Posterior vena cava (tissue), 2 donors: Measurements from ENCODE around the gene PSKH1. TPM values are rescaled to one million over a fixed set of nuclear protein-coding genes. Genes with fewer than 3 reads are reported as not detected.
"Not testable (repeated sequence)": the region's sequence is repeated elsewhere in the genome, so short reads cannot be mapped to it uniquely, and the experiment has no call there.

ENCODE experiments used
- DNase-seq: peaks from one replicate; pipeline ENCODE4 v3.0.0-alpha.2; 2020; ENCODE audit warnings: low spot score
- intact Hi-C, 2 donors: fragments of 100-400 bp; cut with DNase I; formaldehyde crosslinking; loops; one replicate each; pipeline versions ENCODE4 v1.14.1 to v1.14.2; 2022 to 2023
- total RNA-seq, 2 donors: library from RNA; stranded (reverse); fragmentation: NEBNext Ultra II Directional; extraction: Animal tissue kit (Norgen Biotek cat#: 25700); gene quantifications; one replicate each; pipeline ENCODE4 v1.2.1, GENCODE V29; 2021
- donor health status: DM: yes; HTN: yes; CAD: no.
- donor health status: DM: yes; HTN: yes; CAD: no.

Gene PSKH1
- total RNA-seq, 2 donors from 2014 or later: 25.7 to 27.0 TPM

- intact Hi-C loops, DNase-seq: not testable (repeated sequence)
Measured at GRCh38 chr16:67864044-67864443, 29.0 kb upstream of the PSKH1 start.

- intact Hi-C loops: no loop called here
- no peak for DNase-seq
Measured at GRCh38 chr16:67864594-67864993, 28.5 kb upstream of the PSKH1 start.

- no peak for DNase-seq
- intact Hi-C loops: no loop called here
Measured at GRCh38 chr16:67865318-67865717, 27.7 kb upstream of the PSKH1 start.

GRCh38 chr16:67868290-67868689, 24.8 kb upstream of the PSKH1 start:
- DNase-seq: no peak
- intact Hi-C loops: no loop called here

- DNase-seq: no peak
- intact Hi-C loops: loop anchor here in 1 of 2 donors (10.0 kb wide), 1 partner anchor 55 kb away; no protein-coding TSS in a partner anchor
Measured at GRCh38 chr16:67869653-67870052, 23.4 kb upstream of the PSKH1 start.

- intact Hi-C loops: loop anchor here in 1 of 2 donors (10.0 kb wide), 1 partner anchor 56 kb away; no protein-coding TSS in a partner anchor
- no peak for DNase-seq
Measured at GRCh38 chr16:67871256-67871655, 21.8 kb upstream of the PSKH1 start.

GRCh38 chr16:67872131-67872630, 20.9 kb upstream of the PSKH1 start:
- intact Hi-C loops: loop anchor here in 1 of 2 donors (10.0 kb wide), 1 partner anchor 57 kb away; no protein-coding TSS in a partner anchor
- DNase-seq: no peak

- DNase-seq: peak; percentile 96
- intact Hi-C loops: loop anchor here in 1 of 2 donors (10.0 kb wide), 1 partner anchor 58 kb away; no protein-coding TSS in a partner anchor
Measured at GRCh38 chr16:67872631-67873434, 20.2 kb upstream of the PSKH1 start, which contains the start of gene EDC4. TSS of gene EDC4 (plus strand) at chr16:67873052. CDS start at chr16:67873262, 210 bp downstream.

GRCh38 chr16:67873435-67874370, 19.4 kb upstream of the PSKH1 start:
- DNase-seq: no peak
- intact Hi-C loops: loop anchor here in 1 of 2 donors (10.0 kb wide), 1 partner anchor 59 kb away; no protein-coding TSS in a partner anchor

GRCh38 chr16:67874372-67874771, 18.7 kb upstream of the PSKH1 start:
- intact Hi-C loops: loop anchor here in 1 of 2 donors (10.0 kb wide), 1 partner anchor 60 kb away; no protein-coding TSS in a partner anchor
- DNase-seq: no peak

- intact Hi-C loops: loop anchor here in 1 of 2 donors (10.0 kb wide), 1 partner anchor 62 kb away; no protein-coding TSS in a partner anchor
- no peak for DNase-seq
Measured at GRCh38 chr16:67877064-67877463, 16.0 kb upstream of the PSKH1 start.

- intact Hi-C loops: loop anchor here in 1 of 2 donors (10.0 kb wide), 1 partner anchor 63 kb away; no protein-coding TSS in a partner anchor
- no peak for DNase-seq
Measured at GRCh38 chr16:67878232-67878631, 14.8 kb upstream of the PSKH1 start.

GRCh38 chr16:67878846-67879245, 14.2 kb upstream of the PSKH1 start:
- intact Hi-C loops: loop anchor here in 1 of 2 donors (10.0 kb wide), 1 partner anchor 64 kb away; no protein-coding TSS in a partner anchor
- no peak for DNase-seq

GRCh38 chr16:67879462-67879861, 13.6 kb upstream of the PSKH1 start:
- DNase-seq: no peak
- intact Hi-C loops: loop anchor here in 1 of 2 donors (10.0 kb wide), 1 partner anchor 65 kb away; no protein-coding TSS in a partner anchor

- DNase-seq: no peak
- intact Hi-C loops: loop anchor here in 1 of 2 donors (5.0 to 10.0 kb wide), 2 partner anchors 47 to 65 kb away; no protein-coding TSS in a partner anchor
Measured at GRCh38 chr16:67879936-67880335, 13.1 kb upstream of the PSKH1 start.

GRCh38 chr16:67880584-67880983, 12.5 kb upstream of the PSKH1 start:
- intact Hi-C loops: loop anchor here in 1 of 2 donors (5.0 kb wide), 1 partner anchor 47 kb away; no protein-coding TSS in a partner anchor
- DNase-seq: no peak

GRCh38 chr16:67881621-67882161, 11.4 kb upstream of the PSKH1 start:
- intact Hi-C loops: loop anchor here in 1 of 2 donors (5.0 kb wide), 1 partner anchor 46 kb away; no protein-coding TSS in a partner anchor
- no peak for DNase-seq

- no peak for DNase-seq
- intact Hi-C loops: loop anchor here in 1 of 2 donors (5.0 kb wide), 1 partner anchor 45 kb away; no protein-coding TSS in a partner anchor
Measured at GRCh38 chr16:67882374-67883145, 10.5 kb upstream of the PSKH1 start.
